Body of pancreas (tissue), 4 donors: ENCODE data around the gene VARS1. TPM values are rescaled to one million over a fixed set of nuclear protein-coding genes. Genes with fewer than 3 reads are reported as not detected.
A peak's percentile ranks its signal among the peaks of the same experiment; 100 is the strongest.
"Not testable (repeated sequence)": the region's sequence is repeated elsewhere in the genome, so short reads cannot be mapped to it uniquely, and the experiment has no call there.

Source experiments
- ATAC-seq: fragments of 150-250 bp; one replicate; pipeline ENCODE4 v1.9.1; 2016
- DNase-seq, 4 donors: peaks; one replicate each; pipeline ENCODE4 v3.0.0-alpha.2; 2019
- H3K27ac ChIP-seq, 4 donors: fragments of 200-600 bp; sonication (generic); 1 replicate in 3 of 4; 2 replicates in 1 of 4; pipeline versions ENCODE4 v1.5.1 to v1.6.1; 2016 to 2019; ENCODE audit warnings: mild to moderate bottlenecking in 1 of 4, mixed read lengths in 1 of 4, moderate library complexity in 1 of 4
- H3K27me3 ChIP-seq, 2 donors: fragments of 200-600 bp; sonication (generic); one replicate each; pipeline ENCODE4 v1.6.0; 2016; ENCODE audit warnings: mild to moderate bottlenecking in 1 of 2
- H3K36me3 ChIP-seq, 2 donors: fragments of 200-600 bp; sonication (generic); replicated peaks in 1 of 2; 2 replicates each; pipeline ENCODE4 v1.5.1; 2016; ENCODE audit warnings: low read depth in 2 of 2; ENCODE audit not compliant: insufficient read depth in 1 of 2
- H3K4me1 ChIP-seq: fragments of 200-600 bp; sonication (generic); one replicate; pipeline ENCODE4 v1.6.0; 2016
- H3K4me3 ChIP-seq, 2 donors: fragments of 200-600 bp; sonication (generic); 1 replicate in 1 of 2; 2 replicates in 1 of 2; pipeline ENCODE4 v1.5.1; 2016 to 2019
- H3K9me3 ChIP-seq, 3 donors: fragments of 200-600 bp; sonication (generic); 1 replicate in 2 of 3; 2 replicates in 1 of 3; pipeline ENCODE4 v1.5.1; 2016
- POLR2A ChIP-seq, 3 donors: fragments of 450-650 bp; IDR thresholded peaks; one replicate each; pipeline ENCODE4 v1.6.1; 2016; ENCODE audit warnings: antibody characterized with exemption in 3 of 3, mild to moderate bottlenecking in 2 of 3
- WGBS, 2 donors: methylation state at CpG; one replicate each; pipeline ENCODE4 v1.1.5; 2017; 5-methylcytosine and 5-hydroxymethylcytosine counted together
- intact Hi-C: fragments of 100-400 bp; cut with DNase I; formaldehyde crosslinking; loops from one replicate; pipeline ENCODE4 v1.15.1; 2023
- total RNA-seq, 2 donors: library from RNA; depleted of rRNA; stranded (reverse); fragments of >200 nt; gene quantifications; one replicate each; pipeline ENCODE4 v1.1.0, GENCODE V29; 2016
- TF ChIP-seq, protein P1 (sequence below), 7 experiments: fragments of 450-650 bp in 4 of 7; fragments of 200-600 bp in 3 of 7; sonication (generic) in 3 of 7; IDR thresholded peaks; one replicate each; pipeline ENCODE4 v1.5.1; 2016 to 2019; ENCODE audit warnings: antibody characterized with exemption in 7 of 7

VARS1 gene
- total RNA-seq, 2 donors from 2014 or later: 39.2 to 67.6 TPM

DNA sequence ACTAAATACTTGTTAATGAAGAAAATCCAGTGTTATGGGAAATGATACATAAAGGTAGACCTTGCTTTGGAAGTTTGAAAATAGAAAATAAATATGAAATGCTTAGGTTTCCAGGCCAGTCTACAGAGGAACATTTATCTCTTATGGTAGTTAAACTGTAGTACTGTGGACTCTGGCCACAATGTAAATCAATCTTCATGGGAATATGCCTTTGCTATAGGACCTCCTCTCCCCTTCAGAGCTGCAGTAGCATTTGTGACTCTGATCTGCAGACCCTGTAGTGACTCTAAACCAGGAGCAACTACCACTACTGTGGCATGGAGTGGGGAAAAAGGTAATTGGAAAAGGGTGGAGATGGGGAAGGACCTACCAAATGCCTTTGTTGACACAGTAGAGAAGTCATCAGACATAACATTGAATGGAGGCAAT is 24.3 kb upstream of the VARS1 start:
- DNase-seq (no peak), ATAC-seq (no peak)
- no peaks in the 10 kb centered on the region for H3K36me3 ChIP-seq
- H3K27me3 ChIP-seq: no peaks in the 10 kb centered on the region
- H3K4me3 ChIP-seq: no peak overlapping the region
- H3K9me3 ChIP-seq: no peaks in the 10 kb centered on the region
- H3K4me1 ChIP-seq: peaks cover 72% of the 10 kb centered on the region
- intact Hi-C loops: no loop called here
- TF ChIP-seq POLR2A (IDR thresholded peaks at IDR 0.05): no peak
- TF ChIP-seq, protein P1, sequence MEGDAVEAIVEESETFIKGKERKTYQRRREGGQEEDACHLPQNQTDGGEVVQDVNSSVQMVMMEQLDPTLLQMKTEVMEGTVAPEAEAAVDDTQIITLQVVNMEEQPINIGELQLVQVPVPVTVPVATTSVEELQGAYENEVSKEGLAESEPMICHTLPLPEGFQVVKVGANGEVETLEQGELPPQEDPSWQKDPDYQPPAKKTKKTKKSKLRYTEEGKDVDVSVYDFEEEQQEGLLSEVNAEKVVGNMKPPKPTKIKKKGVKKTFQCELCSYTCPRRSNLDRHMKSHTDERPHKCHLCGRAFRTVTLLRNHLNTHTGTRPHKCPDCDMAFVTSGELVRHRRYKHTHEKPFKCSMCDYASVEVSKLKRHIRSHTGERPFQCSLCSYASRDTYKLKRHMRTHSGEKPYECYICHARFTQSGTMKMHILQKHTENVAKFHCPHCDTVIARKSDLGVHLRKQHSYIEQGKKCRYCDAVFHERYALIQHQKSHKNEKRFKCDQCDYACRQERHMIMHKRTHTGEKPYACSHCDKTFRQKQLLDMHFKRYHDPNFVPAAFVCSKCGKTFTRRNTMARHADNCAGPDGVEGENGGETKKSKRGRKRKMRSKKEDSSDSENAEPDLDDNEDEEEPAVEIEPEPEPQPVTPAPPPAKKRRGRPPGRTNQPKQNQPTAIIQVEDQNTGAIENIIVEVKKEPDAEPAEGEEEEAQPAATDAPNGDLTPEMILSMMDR (IDR thresholded peaks at IDR 0.05): no peak
- peak overlapping the region in 2 of 4 donors; percentile 51 to 54 for H3K27ac ChIP-seq

DNA sequence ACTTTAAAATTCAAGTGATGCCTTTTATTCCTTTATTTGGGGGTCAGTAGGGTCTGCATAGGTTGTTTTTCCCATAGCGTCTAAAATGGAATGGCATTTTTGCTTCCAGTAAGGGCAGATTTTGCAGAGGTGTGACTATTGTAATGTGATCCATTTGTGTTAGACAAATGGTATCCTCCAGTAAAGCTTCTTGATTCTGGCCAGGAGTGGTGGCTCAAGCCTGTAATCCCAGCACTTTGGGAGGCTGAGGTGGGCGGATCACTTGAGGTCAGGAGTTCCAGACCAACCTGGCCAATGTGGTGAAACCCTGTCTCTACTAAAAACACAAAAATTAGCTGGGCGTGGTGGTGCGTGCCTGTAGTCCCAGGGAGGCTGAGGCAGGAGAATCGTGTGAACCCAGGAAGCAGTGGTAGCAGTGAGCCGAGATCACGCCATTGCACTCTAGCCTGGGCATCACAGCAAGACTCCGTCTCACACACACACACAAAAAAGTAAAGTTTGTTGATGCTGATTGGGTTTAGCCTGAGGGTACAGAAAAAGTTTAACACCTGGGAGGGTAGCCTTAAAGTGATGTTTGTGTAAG is 22.5 kb upstream of the VARS1 start:
- H3K27me3 ChIP-seq, DNase-seq, intact Hi-C loops, H3K9me3 ChIP-seq, H3K36me3 ChIP-seq, ATAC-seq, H3K4me3 ChIP-seq: not testable (repeated sequence)
- 53 to 70% methylated on average over 8 of the region's 8 CpGs for whole genome bisulfite sequencing, 2 donors
- Histone ChIP-seq H3K27ac (peak overlapping the region; percentile 18 to 62 (median 43)), H3K4me1 (peaks cover 64% of the 10 kb centered on the region)

DNA sequence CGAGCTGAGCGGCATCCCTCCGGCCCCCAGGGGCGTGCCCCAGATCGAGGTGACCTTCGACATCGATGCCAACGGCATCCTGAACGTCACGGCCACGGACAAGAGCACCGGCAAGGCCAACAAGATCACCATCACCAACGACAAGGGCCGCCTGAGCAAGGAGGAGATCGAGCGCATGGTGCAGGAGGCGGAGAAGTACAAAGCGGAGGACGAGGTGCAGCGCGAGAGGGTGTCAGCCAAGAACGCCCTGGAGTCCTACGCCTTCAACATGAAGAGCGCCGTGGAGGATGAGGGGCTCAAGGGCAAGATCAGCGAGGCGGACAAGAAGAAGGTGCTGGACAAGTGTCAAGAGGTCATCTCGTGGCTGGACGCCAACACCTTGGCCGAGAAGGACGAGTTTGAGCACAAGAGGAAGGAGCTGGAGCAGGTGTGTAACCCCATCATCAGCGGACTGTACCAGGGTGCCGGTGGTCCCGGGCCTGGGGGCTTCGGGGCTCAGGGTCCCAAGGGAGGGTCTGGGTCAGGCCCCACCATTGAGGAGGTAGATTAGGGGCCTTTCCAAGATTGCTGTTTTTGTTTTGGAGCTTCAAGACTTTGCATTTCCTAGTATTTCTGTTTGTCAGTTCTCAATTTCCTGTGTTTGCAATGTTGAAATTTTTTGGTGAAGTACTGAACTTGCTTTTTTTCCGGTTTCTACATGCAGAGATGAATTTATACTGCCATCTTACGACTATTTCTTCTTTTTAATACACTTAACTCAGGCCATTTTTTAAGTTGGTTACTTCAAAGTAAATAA is 21.8 kb upstream of the VARS1 start:
- H3K27me3 ChIP-seq, DNase-seq, H3K4me3 ChIP-seq, H3K36me3 ChIP-seq, intact Hi-C loops, H3K9me3 ChIP-seq, ATAC-seq: not testable (repeated sequence)
- Histone ChIP-seq H3K4me1 (peaks cover 57% of the 10 kb centered on the region), H3K27ac (peak overlapping the region in 3 of 4 donors; percentile 33 to 62 (median 61))
- 35 to 75% methylated on average over 7 to 19 of the region's 37 CpGs for WGBS, 2 donors

DNA sequence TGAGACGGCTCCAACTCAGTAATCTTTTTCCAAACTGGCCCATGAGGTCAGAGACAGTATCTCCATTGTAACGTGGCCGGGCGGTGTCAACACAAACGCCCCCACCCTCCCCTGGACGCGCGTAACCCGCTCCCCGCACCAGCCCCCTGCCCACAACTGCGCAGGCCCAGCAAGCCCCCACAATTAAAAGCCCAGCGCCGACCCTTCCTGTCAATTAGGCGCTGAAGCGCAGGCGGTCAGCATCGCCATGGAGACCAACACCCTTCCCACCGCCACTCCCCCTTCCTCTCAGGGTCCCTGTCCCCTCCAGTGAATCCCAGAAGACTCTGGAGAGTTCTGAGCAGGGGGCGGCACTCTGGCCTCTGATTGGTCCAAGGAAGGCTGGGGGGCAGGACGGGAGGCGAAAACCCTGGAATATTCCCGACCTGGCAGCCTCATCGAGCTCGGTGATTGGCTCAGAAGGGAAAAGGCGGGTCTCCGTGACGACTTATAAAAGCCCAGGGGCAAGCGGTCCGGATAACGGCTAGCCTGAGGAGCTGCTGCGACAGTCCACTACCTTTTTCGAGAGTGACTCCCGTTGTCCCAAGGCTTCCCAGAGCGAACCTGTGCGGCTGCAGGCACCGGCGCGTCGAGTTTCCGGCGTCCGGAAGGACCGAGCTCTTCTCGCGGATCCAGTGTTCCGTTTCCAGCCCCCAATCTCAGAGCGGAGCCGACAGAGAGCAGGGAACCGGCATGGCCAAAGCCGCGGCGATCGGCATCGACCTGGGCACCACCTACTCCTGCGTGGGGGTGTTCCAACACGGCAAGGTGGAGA is 19.7 kb upstream of the VARS1 start, which contains the start of the genes HSPA1A and HSPA1L:
Gene HSPA1A, plus strand, starts transcription at position 519 of the 814 bp plus-strand sequence. Its CDS starts 214 bp downstream, at position 733.
Gene HSPA1L, minus strand, starts transcription at position 259 of the 814 bp plus-strand sequence. CDS start 3,311 bp downstream, outside the sequence.
- peak; percentile 76 for ATAC-seq
- TF ChIP-seq, protein P1 (IDR thresholded peaks at IDR 0.05): peak in 2 of 7 experiments; percentile 8 to 10
- TF ChIP-seq POLR2A (IDR thresholded peaks at IDR 0.05): peak; percentile 99 to 100 (median 100)
- Histone ChIP-seq H3K36me3 (no peaks in the 10 kb centered on the region), H3K27ac (peak within 1 kb of the TSS; percentile 88 to 100 (median 94)), H3K27me3 (no peaks in the 10 kb centered on the region), H3K4me3 (peak within 1 kb of the TSS in 1 of 2 donors; percentile 36), H3K9me3 (no peaks in the 10 kb centered on the region), H3K4me1 (peaks cover 44% of the 10 kb centered on the region)
- peak; percentile 93 to 95 (median 94) for DNase-seq
- 0% methylated on average over 54 of the region's 56 CpGs; no CpG with 5 or more reads in 1 of the 2 donors for WGBS, 2 donors
- intact Hi-C loops: no loop called here

DNA sequence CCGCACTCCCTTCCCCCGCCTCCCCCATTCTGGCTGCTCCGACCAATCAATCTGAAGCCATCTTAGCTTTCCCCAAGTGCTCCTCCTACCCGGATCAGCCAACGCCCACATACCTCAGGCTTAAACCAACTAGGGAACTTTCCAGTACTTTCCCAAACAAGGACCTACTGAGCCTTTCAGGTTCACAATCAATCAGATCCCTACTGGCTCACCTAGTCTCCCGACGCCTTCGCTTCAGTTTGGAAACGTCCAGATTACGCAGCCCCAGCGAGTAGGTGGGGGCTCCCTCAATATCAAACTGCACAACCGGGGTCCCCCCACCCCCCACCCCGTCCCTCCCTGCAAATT is 19.1 kb upstream of the VARS1 start:
- WGBS, 2 donors: 0% methylated on average over 5 to 13 of the region's 13 CpGs
- Histone ChIP-seq H3K36me3 (no peaks in the 10 kb centered on the region), H3K4me1 (peaks cover 38% of the 10 kb centered on the region), H3K4me3 (no peak overlapping the region), H3K27me3 (no peaks in the 10 kb centered on the region), H3K27ac (peak overlapping the region; percentile 88 to 100 (median 94)), H3K9me3 (no peaks in the 10 kb centered on the region)
- peak; percentile 94 to 98 (median 96) for DNase-seq
- peak; percentile 89 for ATAC-seq
- intact Hi-C loops: no loop called here
- peak in 2 of 3 donors; percentile 1 to 31 for TF ChIP-seq POLR2A (IDR thresholded peaks at IDR 0.05)
- TF ChIP-seq, protein P1 (IDR thresholded peaks at IDR 0.05): no peak
